Stimulated activated CD4-positive, alpha-beta T cell treated with anti-CD3 and anti-CD28 coated beads, Interleukin-12 subunit alpha, Interleukin-12 subunit beta, amount 100 ng/mL, for 48 hours (primary cell): ENCODE results near the gene CALML5.

ENCODE experiments used
- DNase-seq, 3 donors: peaks; one replicate each; pipeline ENCODE4 v3.0.0-alpha.2; 2020; ENCODE audit warnings: low read depth in 2 of 3, low spot score in 1 of 3

Gene CALML5, protein sequence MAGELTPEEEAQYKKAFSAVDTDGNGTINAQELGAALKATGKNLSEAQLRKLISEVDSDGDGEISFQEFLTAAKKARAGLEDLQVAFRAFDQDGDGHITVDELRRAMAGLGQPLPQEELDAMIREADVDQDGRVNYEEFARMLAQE

DNA sequence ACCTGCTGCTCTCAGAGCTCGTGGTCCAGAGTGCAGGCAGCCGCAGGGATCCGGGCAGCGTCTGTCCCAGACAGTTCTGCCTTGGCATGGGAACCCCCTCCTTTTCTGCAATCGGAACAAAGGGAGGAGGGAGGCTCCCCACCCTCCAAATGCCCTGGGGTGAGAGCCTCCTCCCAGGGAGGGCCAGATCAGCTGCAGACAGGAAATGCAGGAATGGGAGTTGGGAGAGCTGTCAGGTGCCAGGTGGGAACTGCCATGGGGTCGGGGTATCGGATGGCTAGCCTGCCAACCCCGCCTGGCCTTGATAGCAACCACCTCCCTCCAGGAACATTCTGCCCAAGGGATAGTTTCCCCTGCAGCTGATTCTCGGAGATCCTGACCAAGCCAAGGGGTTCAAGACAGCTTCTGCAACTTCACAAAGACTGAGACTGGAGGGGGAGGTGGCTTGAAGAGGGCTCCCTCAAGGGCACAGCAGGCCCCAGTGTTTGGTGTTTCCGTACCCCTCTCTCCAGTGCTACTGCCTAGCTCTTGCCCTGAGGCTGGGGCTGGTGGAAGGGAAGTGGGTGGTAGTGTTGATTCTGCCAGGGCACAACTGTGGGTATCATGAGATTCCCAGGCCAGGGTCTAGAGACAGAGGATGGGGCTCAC, at the start of gene CALML5:
CALML5 (minus strand) TSS at position 78 of the 648 bp plus-strand sequence. CDS start 132 bp downstream, outside the sequence.
- DNase-seq, result no peak

- no peak for DNase-seq
These were observed 48.7 kb upstream of the CALML5 start for GRCh38 chr10:5547931-5548660.

DNA sequence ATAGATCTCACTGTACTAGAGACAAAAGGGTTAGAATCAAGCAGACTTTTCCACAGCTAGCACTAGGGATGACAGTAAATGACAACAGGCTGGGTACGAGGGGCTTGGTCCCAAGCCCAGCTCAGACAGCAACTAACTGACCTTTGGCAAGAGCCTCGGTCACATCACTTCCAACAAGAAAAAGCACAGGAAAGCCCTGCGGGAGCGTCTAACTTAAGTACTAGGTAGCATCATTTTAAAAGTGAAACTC, 48.2 kb upstream of the CALML5 start:
- no peak for DNase-seq

GRCh38 chr10:5546891-5547680, 47.7 kb upstream of the CALML5 start:
- no peak for DNase-seq

GRCh38 chr10:5545778-5546710, 46.7 kb upstream of the CALML5 start:
- no peak for DNase-seq

DNA sequence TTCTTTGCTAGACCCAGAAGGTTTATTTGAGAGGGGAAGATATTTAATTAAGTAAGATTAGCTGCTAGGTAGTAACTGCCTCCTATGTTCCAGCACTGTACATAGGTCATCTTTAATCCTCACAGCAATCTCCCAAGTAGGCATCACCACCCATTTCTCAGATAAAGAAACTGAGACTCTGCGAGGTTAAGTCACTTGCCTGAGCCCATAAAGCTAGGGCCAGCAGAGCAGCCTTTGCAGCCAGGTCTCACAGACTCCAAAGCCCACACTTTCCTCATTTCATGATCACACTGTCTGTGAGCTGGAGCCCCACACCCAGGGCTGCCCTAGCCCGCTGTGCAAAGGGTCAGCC, 46.0 kb upstream of the CALML5 start:
- no peak for DNase-seq

DNA sequence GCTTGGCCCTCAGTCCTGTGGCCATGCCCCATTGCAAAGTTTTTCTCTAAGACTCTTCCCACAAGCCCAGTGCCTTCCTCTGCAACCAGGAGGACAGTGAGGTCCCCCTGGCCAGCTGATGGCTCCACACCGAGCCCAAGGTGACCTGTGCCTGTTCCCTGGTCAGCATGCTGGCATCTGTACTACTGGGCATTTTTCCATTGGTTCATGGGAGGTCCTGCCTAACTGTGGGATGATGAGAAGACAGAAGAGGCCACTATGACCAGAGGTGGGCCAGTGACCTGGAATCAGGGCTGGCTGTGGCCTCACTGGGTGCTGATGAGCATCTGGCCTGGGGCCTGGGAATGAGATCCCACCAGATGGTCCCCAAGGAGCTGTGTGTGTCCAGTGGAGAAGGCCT, 45.6 kb upstream of the CALML5 start:
- no peak for DNase-seq

GRCh38 chr10:5544216-5544805, 44.9 kb upstream of the CALML5 start:
- DNase-seq, result no peak

DNA sequence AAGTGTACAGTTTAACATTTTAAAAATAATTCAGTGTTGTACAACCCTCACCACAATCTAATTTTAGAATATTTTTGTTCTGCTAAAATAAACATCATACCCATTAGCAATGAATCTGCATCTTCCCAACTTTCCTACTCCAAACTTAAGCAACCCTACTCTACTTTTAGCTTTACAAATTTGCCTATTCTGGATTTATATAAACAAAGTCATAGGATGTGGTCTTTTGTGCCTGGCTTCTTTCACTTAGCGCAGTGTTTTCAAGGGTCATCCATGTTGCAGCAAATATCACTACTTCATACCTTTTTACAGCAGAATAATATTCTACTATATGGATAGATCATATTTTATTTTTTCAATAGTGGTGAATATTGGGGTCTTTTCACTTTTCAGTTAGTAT, 44.3 kb upstream of the CALML5 start:
- DNase-seq, result no peak

- no peak for DNase-seq
These were observed 42.7 kb upstream of the CALML5 start for GRCh38 chr10:5542100-5542499.

- DNase-seq, result no peak
These were observed 41.5 kb upstream of the CALML5 start for GRCh38 chr10:5540891-5541290.

DNA sequence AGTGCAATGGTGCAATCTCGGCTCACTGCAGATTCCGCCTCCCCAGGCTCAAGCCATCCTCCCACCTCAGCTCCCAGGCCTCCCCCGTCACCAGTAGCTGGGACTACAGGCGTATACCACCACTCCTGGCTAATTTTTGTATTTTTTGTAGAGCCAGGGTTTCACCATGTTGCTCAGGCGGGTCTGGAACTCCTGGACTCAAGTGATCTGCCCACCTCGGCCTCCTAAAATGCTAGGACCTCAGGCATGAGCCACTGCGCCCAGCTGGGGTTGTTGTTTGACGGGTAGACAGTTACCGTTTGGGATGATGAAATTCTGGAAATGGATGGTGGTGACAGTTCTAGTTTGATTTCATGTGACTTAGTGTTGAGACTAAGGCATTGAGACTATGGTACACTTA, 40.7 kb upstream of the CALML5 start:
- no peak for DNase-seq

DNA sequence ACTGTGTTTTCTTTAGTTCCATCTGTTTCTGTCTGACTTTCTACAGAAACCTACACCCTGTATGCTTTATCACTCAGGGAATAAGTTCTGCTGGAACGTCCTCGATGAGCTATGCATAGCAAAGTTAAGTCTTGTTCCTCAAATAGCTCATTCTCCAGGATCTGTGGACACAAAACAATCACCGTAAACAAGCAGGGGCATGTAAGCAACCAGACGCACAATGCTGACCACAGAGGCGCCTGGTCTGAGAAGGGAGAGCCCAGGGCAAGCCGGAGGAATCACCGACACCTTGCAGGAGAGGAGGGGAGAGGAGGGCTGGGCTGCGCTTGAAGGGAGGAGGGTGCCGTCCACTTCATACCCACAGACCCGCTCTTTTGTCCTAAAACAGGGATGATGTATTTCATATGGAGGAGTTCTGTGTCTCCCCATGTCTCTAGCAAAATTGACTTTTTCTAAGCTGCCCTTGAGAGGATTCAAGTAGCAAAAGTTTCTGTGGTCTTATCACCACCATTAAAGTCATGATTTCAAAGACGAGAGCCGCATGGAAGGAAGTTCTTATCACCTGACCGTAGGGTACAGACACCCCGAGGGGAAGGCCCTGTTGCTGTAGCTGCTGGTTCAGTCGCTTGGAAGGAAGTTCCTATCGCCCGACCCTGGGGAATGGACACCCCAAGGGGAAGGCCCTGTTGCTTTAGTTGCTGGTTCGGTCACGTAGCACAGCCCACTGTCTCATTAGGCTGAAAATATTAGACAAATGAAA, 39.7 kb upstream of the CALML5 start:
- no peak for DNase-seq

DNA sequence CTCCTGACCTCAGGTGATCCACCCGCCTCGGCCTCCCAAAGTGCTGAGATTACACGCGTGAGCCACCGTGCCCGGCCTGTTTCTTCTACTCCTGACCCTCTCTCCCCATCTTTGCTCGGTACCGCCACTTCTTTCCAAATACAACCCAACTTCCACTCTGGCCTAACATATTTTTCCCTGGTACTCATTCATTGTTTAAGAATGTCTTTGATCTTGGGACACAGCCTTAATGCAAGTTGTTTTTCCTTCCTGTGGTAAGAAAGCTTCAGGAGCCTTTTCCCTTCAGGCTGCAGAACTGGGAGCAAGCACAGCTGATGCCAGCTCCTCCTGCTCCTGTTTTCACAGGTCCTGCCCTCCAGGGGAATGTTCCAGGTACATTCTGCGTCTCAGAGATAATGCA, 39.1 kb upstream of the CALML5 start:
- DNase-seq, result no peak

DNA sequence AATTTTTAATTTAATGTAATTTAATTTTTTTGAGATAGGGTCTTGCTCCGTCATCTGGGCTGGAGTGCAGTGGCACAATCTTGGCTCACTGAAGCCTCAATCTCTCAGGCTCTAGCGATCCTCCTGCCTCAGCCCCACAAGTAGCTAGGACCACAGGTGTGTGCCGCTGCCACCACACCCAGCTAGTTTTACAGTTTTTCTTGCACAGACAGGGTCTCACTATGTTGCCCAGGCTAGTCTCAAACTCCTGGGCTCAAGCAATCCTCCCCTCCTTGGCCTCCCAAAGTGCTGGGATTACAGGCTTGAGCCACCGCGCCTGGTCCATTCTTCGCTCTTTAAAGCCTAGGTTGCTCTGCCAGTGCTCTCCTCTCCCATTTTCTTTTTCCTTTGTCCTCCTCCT, 38.3 kb upstream of the CALML5 start:
- no peak for DNase-seq

GRCh38 chr10:5536486-5537081, 37.2 kb upstream of the CALML5 start:
- no peak for DNase-seq

DNA sequence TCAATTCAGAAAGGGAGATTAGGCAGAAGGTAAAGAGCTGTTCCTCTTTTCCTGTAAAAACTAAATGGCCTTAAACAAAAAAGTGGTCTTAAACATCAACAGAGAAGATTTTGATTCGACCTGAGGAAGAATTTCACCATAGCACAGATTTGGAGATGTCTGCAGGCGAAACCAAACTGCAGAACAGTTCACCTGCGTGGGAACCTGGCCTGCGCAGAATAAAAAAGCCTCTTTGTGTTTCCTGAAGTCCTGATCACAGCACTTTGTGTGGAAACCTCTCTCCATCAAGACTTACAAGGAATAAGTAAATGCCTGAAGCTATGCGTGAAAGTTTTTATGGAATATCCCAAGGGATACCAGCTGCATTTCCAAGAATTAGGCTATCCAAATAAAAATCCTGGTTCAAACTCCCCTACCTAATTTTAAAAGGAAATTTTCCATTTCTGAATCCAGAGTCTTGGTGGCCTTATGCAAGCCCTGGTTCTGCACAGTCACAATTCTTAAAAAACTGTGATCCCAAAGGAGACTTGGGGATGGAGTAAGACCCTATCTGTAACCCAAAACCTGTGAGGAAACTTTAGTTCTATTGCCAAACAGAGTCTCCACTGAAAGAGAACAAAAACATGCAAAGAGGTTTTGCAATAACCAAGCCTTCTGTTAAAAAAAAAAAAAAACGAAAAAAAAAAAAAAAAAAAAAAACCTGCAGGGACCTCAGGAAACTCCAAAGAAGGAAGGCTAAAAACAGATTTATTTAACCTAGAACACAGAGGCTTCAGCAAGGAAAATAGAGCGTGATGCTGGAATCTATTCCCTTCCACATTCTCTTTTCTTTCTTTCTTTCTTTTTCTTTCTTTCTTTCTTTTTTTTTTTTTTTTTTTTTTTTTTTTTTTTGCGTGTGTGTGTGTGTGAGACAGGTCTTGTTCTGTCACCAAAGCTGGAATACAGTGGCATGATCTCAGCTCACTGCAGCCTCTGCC, 35.8 kb upstream of the CALML5 start:
- DNase-seq, result no peak

DNA sequence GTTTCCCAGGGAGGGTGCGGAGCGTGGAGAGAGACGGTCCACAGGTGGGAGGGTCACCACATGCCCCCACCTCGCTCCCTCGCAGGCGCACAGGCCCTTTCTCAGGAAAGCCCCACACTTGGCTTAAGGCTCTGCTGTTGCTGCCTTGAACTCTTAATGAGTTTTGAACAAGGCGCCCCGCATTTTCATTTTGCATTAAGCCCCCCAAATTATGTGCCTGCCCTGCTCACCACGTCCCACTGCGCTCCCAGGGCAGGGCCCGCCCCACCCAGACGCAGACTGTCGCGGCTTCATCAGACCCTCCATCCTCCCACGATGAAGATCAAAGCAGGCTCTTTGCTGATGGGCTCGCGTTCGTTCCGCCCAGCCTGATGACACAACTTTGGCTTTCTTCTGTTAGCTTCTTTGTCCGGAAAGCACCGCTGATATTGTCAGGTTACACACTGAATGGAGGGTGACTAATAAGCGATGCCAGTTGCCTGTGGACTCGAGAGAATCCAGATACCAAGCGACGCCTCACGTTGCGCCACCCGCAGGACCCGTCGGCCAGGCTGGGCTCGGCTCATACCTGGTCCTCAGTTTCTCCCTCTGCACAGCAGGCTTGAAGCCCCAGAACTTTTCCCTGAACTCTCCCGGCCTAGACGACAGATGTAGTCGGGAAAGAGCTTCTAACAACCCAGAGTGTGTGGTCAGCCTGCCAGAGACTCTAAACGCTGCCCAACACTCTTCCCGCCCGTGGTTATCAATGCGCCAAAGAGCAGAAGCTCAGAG, 34.9 kb upstream of the CALML5 start:
- DNase-seq, result no peak
